Fibroblast of lung (primary cell): Measurements from ENCODE around the gene CFAP221. TPM values are rescaled to one million over a fixed set of nuclear protein-coding genes. Genes with fewer than 3 reads are reported as not detected.

Source experiments
- DNase-seq, 2 donors: peaks; one replicate each; pipeline versions ENCODE4 v3.0.0 to v3.0.0-alpha.2; 2010; ENCODE audit warnings: low read depth in 2 of 2
- H2AFZ ChIP-seq: 2 replicates; pipeline ENCODE4 v1.5.1; 2012; ENCODE audit warnings: low read length, control low read depth, inconsistent platforms
- H3K27ac ChIP-seq: 2 replicates; pipeline ENCODE4 v1.5.1; 2011; ENCODE audit warnings: low read length, control low read depth; ENCODE audit not compliant: insufficient read depth
- H3K27me3 ChIP-seq: 2 replicates; pipeline ENCODE4 v1.5.1; 2011; ENCODE audit warnings: mild to moderate bottlenecking, low read length; ENCODE audit not compliant: control insufficient read depth, insufficient read depth
- H3K36me3 ChIP-seq: 2 replicates; pipeline ENCODE4 v1.5.1; 2011; ENCODE audit warnings: low read length; ENCODE audit not compliant: control insufficient read depth, insufficient read depth
- H3K4me1 ChIP-seq: 2 replicates; pipeline ENCODE4 v1.5.1; 2011; ENCODE audit warnings: low read length; ENCODE audit not compliant: control insufficient read depth, insufficient read depth; ENCODE audit errors: extremely low read depth
- H3K4me2 ChIP-seq: 2 replicates; pipeline ENCODE4 v1.5.1; 2011; ENCODE audit warnings: low read length, control low read depth; ENCODE audit not compliant: insufficient read depth; ENCODE audit errors: extremely low read depth
- H3K4me3 ChIP-seq, 4 experiments: fragments of 200-600 bp in 1 of 4; sonication (generic) in 1 of 4; replicated peaks in 1 of 4; 2 replicates each; pipeline ENCODE4 v1.5.1; 2011 to 2016; ENCODE audit warnings: low read length in 4 of 4, low read depth in 3 of 4, mild to moderate bottlenecking in 3 of 4, control low read depth in 2 of 4, inconsistent platforms in 1 of 4, mixed read lengths in 1 of 4; ENCODE audit not compliant: insufficient read depth in 1 of 4; ENCODE audit errors: control extremely low read depth in 1 of 4
- H3K79me2 ChIP-seq: 2 replicates; pipeline ENCODE4 v1.5.1; 2012; ENCODE audit warnings: mild to moderate bottlenecking, low read length, inconsistent platforms; ENCODE audit not compliant: control insufficient read depth, insufficient read depth
- H3K9ac ChIP-seq: 2 replicates; pipeline ENCODE4 v1.5.1; 2011; ENCODE audit warnings: mild to moderate bottlenecking, low read length, control low read depth; ENCODE audit not compliant: insufficient read depth
- H3K9me3 ChIP-seq: 2 replicates; pipeline ENCODE4 v1.5.1; 2012; ENCODE audit warnings: low read depth, low read length; ENCODE audit not compliant: control insufficient read depth, insufficient read depth
- H4K20me1 ChIP-seq: 2 replicates; pipeline ENCODE4 v1.5.1; 2011; ENCODE audit warnings: low read length; ENCODE audit not compliant: control insufficient read depth, insufficient read depth; ENCODE audit errors: extremely low read depth
- EZH2 ChIP-seq: IDR thresholded peaks from 2 replicates; pipeline ENCODE4 v1.5.1; 2012; ENCODE audit warnings: low read length, control low read depth, mild to moderate bottlenecking; ENCODE audit errors: missing control alignments
- polyA plus RNA-seq, 2 donors: library from polyadenylated mRNA; depleted of rRNA in 1 of 2; stranded (reverse) in 1 of 2; unstranded in 1 of 2; fragments of >200 nt; gene quantifications; 2 replicates each; pipeline ENCODE4 v1.2.1, GENCODE V29; 2011 to 2012; ENCODE audit warnings: missing spikeins in 1 of 2
- total RNA-seq: library from RNA; depleted of rRNA; stranded (reverse); fragments of >200 nt; gene quantifications from 2 replicates; pipeline ENCODE4 v1.2.1, GENCODE V29; 2014
- TF ChIP-seq, protein P1 (sequence below), 2 donors: IDR thresholded peaks in 1 of 2; conservative IDR thresholded peaks in 1 of 2; 1 replicate in 1 of 2; 2 replicates in 1 of 2; pipeline ENCODE4 v1.5.1; 2011 to 2012; ENCODE audit warnings: low read length in 2 of 2, control low read depth in 1 of 2, inconsistent platforms in 1 of 2, low read depth in 1 of 2, mild to moderate bottlenecking in 1 of 2

CFAP221 gene
- total and polyA plus RNA-seq, 2 donors (not counting 1 experiment from before 2014, with no cell fraction given), result 0.07 TPM; not detected in 1

DNA sequence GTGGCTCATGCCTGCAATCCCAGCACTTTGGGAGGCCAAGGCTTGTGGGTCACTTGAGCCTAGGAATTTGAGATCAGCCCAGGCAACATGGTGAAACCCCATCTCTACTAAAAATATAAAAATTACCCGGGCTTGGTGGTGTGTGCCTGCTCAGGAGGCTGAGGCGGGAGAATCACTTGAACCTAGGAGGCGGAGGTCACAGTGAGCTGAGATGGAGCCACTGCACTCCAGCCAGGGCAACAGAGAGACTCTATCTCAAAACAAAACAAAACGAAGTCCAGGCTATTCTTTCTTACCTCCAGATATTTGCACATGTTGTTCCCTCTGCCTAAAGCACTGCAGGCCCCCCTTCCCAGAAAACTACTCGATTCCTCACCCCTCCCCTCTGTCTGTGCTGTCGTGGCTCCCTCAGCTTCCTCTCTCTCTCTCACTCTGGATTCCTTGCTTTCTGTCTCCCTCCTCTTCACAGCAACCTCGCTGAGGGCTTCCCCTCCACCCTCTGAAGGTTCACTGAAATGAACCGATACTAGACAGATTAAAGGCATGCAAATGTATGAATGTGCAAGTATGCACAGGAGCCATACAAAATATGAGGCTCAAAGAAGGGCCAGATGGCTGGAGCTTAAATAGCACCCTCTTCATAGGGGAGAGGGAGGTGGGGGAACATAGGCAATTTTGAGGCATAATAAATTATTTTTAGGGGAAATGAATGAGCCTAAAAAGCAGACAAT is 153.2 kb downstream of the CFAP221 start:
- no peak overlapping the region for H3K4me3 ChIP-seq
- H3K27me3 ChIP-seq, result peaks cover 3% of the 10 kb centered on the region
- H4K20me1 ChIP-seq, result no peaks in the 10 kb centered on the region
- H3K27ac ChIP-seq, result no peak overlapping the region
- H3K79me2 ChIP-seq, result no peaks in the 10 kb centered on the region
- TF ChIP-seq EZH2, result no peak
- TF ChIP-seq, protein P1, sequence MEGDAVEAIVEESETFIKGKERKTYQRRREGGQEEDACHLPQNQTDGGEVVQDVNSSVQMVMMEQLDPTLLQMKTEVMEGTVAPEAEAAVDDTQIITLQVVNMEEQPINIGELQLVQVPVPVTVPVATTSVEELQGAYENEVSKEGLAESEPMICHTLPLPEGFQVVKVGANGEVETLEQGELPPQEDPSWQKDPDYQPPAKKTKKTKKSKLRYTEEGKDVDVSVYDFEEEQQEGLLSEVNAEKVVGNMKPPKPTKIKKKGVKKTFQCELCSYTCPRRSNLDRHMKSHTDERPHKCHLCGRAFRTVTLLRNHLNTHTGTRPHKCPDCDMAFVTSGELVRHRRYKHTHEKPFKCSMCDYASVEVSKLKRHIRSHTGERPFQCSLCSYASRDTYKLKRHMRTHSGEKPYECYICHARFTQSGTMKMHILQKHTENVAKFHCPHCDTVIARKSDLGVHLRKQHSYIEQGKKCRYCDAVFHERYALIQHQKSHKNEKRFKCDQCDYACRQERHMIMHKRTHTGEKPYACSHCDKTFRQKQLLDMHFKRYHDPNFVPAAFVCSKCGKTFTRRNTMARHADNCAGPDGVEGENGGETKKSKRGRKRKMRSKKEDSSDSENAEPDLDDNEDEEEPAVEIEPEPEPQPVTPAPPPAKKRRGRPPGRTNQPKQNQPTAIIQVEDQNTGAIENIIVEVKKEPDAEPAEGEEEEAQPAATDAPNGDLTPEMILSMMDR (conservative IDR thresholded peaks at IDR 0.05 in 1 of 2, IDR thresholded peaks at IDR 0.05 in 1 of 2; ENCODE audit: low read depth in 1 of 2, low read length in 2 of 2), result no peak
- H3K36me3 ChIP-seq, result no peaks in the 10 kb centered on the region
- no peak overlapping the region for H2AFZ ChIP-seq
- H3K9me3 ChIP-seq, result no peaks in the 10 kb centered on the region
- H3K4me1 ChIP-seq, result peaks cover 9% of the 10 kb centered on the region
- no peak for DNase-seq
- no peak overlapping the region for H3K9ac ChIP-seq
- H3K4me2 ChIP-seq, result no peak overlapping the region

GRCh38 chr2:119698246-119698645 is 154.0 kb downstream of the CFAP221 start:
- TF ChIP-seq EZH2, result no peak
- TF ChIP-seq, protein P1 (conservative IDR thresholded peaks at IDR 0.05 in 1 of 2, IDR thresholded peaks at IDR 0.05 in 1 of 2; ENCODE audit: low read depth in 1 of 2, low read length in 2 of 2), result no peak
- peaks cover 3% of the 10 kb centered on the region for H3K27me3 ChIP-seq
- H3K36me3 ChIP-seq, result no peaks in the 10 kb centered on the region
- H3K9me3 ChIP-seq, result no peaks in the 10 kb centered on the region
- peaks cover 9% of the 10 kb centered on the region for H3K4me1 ChIP-seq
- no peak overlapping the region for H3K4me3 ChIP-seq
- H3K9ac ChIP-seq, result no peak overlapping the region
- no peaks in the 10 kb centered on the region for H4K20me1 ChIP-seq
- no peak for DNase-seq
- H2AFZ ChIP-seq, result no peak overlapping the region
- no peak overlapping the region for H3K4me2 ChIP-seq
- no peaks in the 10 kb centered on the region for H3K79me2 ChIP-seq
- H3K27ac ChIP-seq, result no peak overlapping the region

- Histone ChIP-seq H3K4me3 (no peak overlapping the region), H3K27me3 (peaks cover 3% of the 10 kb centered on the region), H3K27ac (no peak overlapping the region), H3K36me3 (no peaks in the 10 kb centered on the region), H3K4me2 (no peak overlapping the region), H4K20me1 (no peaks in the 10 kb centered on the region), H3K9me3 (no peaks in the 10 kb centered on the region), H3K79me2 (no peaks in the 10 kb centered on the region), H2AFZ (no peak overlapping the region), H3K4me1 (peaks cover 9% of the 10 kb centered on the region), H3K9ac (no peak overlapping the region)
- DNase-seq, result no peak
- no peak for TF ChIP-seq EZH2
- TF ChIP-seq, protein P1 (conservative IDR thresholded peaks at IDR 0.05 in 1 of 2, IDR thresholded peaks at IDR 0.05 in 1 of 2; ENCODE audit: low read depth in 1 of 2, low read length in 2 of 2), result no peak
Measured at GRCh38 chr2:119699016-119699606, 154.9 kb downstream of the CFAP221 start.
